HG03575 (cell line): ENCODE results near the gene EPHA4.

ENCODE experiments used
- ATAC-seq: cut with Tn5 transposase; IDR thresholded peaks from one replicate; pipeline ENCODE4 v1.9.1; 2021; ENCODE audit not compliant: unreplicated experiment, insufficient number of reproducible peaks, low FRiP score; ENCODE audit errors: extremely low read depth

EPHA4 gene

GRCh38 chr2:221572219-221572820 is at the start of gene EPHA4:
EPHA4 (minus strand) TSS chr2:221572304; CDS start chr2:221572248, 56 bp downstream.
- peak; percentile 32 for ATAC-seq

- ATAC-seq = no peak
Measured at GRCh38 chr2:221618007-221618406, 45.9 kb upstream of the EPHA4 start.

GRCh38 chr2:221616561-221616960 is 44.5 kb upstream of the EPHA4 start:
- no peak for ATAC-seq

- no peak for ATAC-seq
Measured at GRCh38 chr2:221614274-221614673, 42.2 kb upstream of the EPHA4 start.

DNA sequence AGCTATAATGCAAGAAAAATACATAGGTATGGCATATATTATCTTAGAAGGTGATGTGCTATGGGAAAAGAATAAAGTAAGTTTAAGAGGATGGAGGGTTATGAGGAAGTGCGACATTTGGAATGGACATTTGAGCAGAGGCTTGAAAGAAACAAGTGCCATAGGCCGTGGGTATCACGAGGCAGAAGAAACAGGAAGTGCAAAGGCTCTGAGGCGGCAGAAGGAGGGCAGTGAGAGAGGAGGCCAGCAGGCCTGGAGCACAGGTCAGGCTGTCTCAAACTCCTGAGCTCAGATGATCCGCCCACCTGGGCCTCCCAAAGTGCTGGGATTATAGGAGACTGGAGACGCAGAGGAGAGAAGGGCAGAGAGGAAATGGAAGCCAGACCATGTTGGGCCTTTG is 40.7 kb upstream of the EPHA4 start:
- ATAC-seq = no peak

DNA sequence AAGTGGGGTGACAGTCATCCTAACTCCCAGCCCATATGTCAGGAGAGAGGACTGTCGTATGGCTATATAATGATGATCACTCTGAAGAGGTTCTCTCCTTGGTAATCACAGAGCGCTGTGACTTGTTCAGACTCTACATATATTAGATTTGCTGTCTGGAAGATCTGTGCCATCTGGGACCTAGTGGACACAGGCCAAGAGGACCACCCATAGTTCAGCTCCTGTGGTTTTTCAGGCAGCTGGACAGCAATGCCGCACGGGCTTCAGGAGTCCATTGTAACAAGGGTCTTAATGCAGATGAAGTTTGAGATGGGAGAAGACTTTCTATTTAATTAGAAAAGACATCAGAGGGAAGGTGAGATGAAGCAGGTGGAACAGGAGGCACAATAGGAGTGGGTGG is 40.1 kb upstream of the EPHA4 start:
- no peak for ATAC-seq

- no peak for ATAC-seq
Measured at GRCh38 chr2:221610675-221611074, 38.6 kb upstream of the EPHA4 start.

- ATAC-seq = no peak
Measured at GRCh38 chr2:221610255-221610654, 38.2 kb upstream of the EPHA4 start.

DNA sequence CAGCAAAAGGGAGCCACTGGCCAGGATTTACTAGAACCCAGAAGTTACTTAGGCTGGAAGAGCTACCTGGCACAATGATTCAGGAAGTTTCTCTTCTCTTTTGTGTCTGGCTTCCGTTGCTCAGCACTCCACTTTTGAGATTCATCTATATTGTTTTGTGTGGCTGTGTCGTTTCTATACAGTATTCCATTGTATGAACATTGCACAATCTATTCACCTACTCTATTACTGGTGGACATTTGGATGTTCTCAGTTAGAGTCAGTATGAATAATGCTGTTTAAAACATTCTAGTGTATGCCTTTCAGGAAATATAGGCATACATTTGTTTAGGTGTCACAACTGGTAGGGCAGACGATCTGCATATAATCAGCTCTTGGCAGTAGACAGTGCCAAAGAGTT is 36.3 kb upstream of the EPHA4 start:
- ATAC-seq = no peak

DNA sequence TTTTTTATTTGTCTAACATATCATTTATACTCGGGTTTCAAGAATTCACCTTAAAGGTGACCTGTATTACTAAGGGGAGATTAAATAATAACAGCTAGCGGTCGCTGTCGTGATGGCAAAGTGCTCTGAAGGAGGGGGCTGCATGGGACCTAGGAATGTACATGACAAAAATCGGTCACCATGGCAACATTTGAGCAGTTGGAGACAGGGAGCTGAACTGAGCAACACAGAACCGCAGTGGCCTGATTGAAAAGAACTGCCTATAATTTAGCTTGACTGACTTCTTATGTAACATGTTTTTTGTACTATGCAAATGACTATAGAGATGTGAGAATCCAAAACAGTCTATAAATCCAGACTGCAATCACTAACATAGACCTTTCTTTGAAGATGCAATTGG is 34.3 kb upstream of the EPHA4 start:
- no peak for ATAC-seq

GRCh38 chr2:221605751-221606240 is 33.7 kb upstream of the EPHA4 start:
- no peak for ATAC-seq

- no peak for ATAC-seq
Measured at GRCh38 chr2:221602938-221603337, 30.8 kb upstream of the EPHA4 start.

DNA sequence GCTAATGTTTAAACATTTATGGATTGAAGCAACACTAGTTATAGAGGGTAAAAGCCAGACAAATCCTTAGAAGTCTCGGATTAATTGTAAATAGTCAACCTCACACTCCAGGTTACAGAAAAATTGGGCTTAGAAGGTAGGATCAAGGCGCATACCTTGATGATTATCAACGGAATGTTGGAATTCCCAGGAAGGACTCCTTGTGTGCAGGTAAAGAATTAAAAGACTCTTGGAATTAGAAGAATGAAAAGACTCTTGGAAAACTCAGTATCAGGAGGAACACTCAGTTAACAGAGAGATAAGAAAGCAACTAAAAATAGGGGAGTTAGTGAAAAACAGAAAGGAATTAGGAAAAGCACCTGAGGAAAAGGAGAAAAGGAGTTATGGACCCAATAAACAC is 29.3 kb upstream of the EPHA4 start:
- ATAC-seq = no peak

GRCh38 chr2:221600388-221600787 is 28.3 kb upstream of the EPHA4 start:
- ATAC-seq = no peak

DNA sequence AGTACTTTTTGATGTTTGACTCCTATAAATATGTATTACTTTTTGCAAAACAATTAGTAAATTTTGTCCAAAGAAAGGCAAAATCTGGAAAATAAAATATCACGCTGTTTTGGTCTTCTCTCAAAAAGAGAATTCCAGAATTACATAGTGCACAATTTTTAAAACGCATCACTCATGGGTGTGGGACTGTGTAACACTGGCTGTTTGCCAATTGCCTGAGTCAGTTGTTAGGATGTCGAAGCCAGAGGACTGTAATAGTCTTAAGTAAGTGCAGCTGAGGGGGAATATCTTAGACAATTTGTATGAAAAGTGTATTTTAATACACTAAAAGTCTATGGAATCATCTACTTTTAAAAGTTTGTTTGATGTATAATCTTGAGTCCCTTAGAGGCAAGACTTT is 24.1 kb upstream of the EPHA4 start:
- no peak for ATAC-seq

GRCh38 chr2:221590861-221591365 is 18.8 kb upstream of the EPHA4 start:
- no peak for ATAC-seq

GRCh38 chr2:221589696-221590095 is 17.6 kb upstream of the EPHA4 start:
- no peak for ATAC-seq

GRCh38 chr2:221588306-221588985 is 16.3 kb upstream of the EPHA4 start:
- no peak for ATAC-seq

GRCh38 chr2:221581986-221582385 is 9.9 kb upstream of the EPHA4 start:
- ATAC-seq = no peak

DNA sequence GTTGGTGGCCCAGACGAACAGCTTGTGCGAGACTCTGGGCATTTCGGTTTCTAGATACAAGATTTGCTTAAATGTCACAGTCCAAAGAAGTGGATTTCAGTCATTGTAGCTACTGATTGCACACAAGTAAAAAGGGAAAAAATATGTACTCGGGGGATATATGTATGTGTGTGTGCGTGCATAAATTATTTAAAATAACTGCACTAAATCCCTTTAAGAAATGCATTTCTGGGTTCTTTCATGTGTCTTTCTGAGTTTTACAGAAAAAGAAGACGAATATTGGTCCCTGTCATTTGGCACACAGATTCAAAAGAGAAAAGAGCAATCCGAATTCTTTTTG is 2.1 kb upstream of the EPHA4 start:
- no peak for ATAC-seq
